ENCODE results near the gene GPR148. TPM values are rescaled to one million over a fixed set of nuclear protein-coding genes. Genes with fewer than 3 reads are reported as not detected.
A peak's percentile ranks its signal among the peaks of the same experiment; 100 is the strongest.

The GPR148 gene
- total and polyA plus RNA-seq, 12 donors = not detected

GRCh38 chr2:130755256-130756052 is 26.6 kb downstream of the GPR148 start, which contains the start of gene AMER3:
AMER3 (plus strand) TSS chr2:130755540; CDS start chr2:130762073, 6,533 bp downstream.
- DNase-seq = peak in 1 of 7 donors; percentile 62
- H3K27me3 ChIP-seq = peaks cover 24% of the 10 kb centered on the region
- peak within 1 kb of the TSS in 1 of 4 donors; percentile 29 for H3K4me3 ChIP-seq
- H3K27ac ChIP-seq = no peak within 1 kb of the TSS
- no peaks in the 10 kb centered on the region for H3K36me3 ChIP-seq (replicated peaks in 1 of 2)
- intact Hi-C loops (cut with DNase I) = no loop called here
- no peaks in the 10 kb centered on the region for H3K9me3 ChIP-seq (replicated peaks in 1 of 3)
- TF ChIP-seq, protein P1, sequence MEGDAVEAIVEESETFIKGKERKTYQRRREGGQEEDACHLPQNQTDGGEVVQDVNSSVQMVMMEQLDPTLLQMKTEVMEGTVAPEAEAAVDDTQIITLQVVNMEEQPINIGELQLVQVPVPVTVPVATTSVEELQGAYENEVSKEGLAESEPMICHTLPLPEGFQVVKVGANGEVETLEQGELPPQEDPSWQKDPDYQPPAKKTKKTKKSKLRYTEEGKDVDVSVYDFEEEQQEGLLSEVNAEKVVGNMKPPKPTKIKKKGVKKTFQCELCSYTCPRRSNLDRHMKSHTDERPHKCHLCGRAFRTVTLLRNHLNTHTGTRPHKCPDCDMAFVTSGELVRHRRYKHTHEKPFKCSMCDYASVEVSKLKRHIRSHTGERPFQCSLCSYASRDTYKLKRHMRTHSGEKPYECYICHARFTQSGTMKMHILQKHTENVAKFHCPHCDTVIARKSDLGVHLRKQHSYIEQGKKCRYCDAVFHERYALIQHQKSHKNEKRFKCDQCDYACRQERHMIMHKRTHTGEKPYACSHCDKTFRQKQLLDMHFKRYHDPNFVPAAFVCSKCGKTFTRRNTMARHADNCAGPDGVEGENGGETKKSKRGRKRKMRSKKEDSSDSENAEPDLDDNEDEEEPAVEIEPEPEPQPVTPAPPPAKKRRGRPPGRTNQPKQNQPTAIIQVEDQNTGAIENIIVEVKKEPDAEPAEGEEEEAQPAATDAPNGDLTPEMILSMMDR (IDR thresholded peaks at IDR 0.05) = no peak
- TF ChIP-seq POLR2A (IDR thresholded peaks at IDR 0.05) = no peak
- 4 to 11% (median 4%) methylated on average over 10 to 43 of the region's 43 CpGs for WGBS, 4 donors
- no peaks in the 10 kb centered on the region for H3K4me1 ChIP-seq (replicated peaks in 1 of 2)

DNA sequence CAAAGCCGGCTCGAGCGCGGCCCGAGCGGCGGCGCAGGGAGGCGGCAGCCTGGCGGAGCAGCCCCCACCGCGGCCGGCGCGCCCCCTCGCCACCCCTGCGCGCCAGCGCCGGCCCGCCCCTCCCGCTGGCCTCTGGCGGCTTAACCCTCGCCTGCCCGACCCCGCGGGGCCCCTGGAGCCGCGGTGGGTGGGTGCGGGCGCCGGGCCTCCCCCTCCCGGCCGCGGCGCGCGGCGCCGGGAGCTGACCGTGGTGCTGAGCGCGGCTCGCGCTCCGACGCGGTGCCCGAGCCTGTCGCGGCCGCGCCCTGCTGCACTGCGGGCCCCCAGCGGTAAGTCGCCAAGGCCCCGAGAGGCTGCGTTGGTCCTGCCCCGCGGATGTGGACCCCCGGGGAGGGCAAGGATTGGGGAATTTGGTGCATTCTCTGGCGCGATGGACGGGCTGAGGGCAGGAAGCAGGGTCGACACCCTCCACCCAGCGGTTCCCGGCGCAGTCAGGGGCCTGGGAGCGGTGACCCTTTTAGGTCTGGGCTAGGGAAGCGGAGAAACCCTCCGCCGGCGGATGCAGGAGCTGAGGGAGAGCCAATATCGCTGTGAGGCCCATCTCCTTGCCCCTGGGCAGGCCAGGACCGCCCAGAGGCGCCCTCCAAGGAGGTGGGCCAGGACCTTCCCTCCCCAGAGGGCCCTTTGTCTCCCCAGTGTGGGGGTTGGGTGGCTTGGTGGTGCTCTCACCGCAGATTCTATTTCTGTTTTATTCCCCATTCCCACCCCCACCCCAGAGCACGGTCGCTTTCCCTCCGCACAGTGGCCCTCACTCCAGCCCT is 27.4 kb downstream of the GPR148 start:
- intact Hi-C loops (cut with DNase I) = no loop called here
- Histone ChIP-seq H3K4me1 (replicated peaks in 1 of 2) (no peaks in the 10 kb centered on the region), H3K9me3 (replicated peaks in 1 of 3) (no peaks in the 10 kb centered on the region), H3K27me3 (peaks cover 24% of the 10 kb centered on the region), H3K4me3 (peak overlapping the region in 1 of 4 donors; percentile 29), H3K36me3 (replicated peaks in 1 of 2) (no peaks in the 10 kb centered on the region), H3K27ac (no peak overlapping the region)
- TF ChIP-seq, protein P1 (IDR thresholded peaks at IDR 0.05) = peak in 1 of 6 experiments; percentile 13
- TF ChIP-seq POLR2A (IDR thresholded peaks at IDR 0.05) = no peak
- WGBS, 4 donors = 2 to 4% (median 3%) methylated on average over 9 to 73 of the region's 80 CpGs
- peak in 2 of 7 donors; percentile 13 to 44 for DNase-seq

DNA sequence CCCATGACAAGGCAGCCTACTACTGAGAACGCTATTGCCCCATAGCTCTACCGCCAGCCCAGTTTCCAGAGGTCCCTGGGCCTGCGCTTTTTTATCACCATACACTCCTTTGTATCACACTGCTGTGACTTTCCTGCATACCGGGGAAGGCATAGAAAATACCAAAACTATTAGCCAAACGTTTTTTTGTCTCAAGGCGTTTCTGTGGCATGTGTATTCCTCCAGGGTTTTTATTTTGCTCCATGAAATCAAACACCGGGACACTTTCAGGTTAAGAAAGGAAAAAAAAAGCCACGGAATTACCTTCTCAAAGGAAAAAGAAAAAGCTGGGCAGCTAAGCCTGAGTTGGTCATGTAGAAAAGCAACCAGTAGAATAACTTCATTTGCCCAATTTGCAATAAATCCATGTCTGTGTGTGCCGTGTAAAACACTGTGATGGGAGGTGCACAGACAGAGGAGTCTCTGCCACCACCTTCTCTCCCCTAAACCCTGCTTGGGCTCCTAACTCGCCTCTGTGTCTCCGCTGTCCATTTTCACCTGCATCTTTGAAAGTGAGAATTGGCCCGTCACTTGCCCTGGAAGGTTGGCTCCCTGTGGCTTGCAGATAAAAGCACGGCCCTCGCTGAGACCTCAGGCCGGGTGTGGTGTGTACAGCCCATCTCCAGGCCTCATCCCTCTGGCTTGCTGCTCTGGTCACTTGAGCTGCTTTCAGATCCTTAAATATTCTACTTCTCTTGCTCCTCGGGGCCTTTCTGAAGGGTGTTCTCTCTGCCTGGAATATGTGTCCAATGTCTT is 28.2 kb downstream of the GPR148 start:
- intact Hi-C loops (cut with DNase I) = no loop called here
- no peak overlapping the region for H3K4me3 ChIP-seq
- TF ChIP-seq, protein P1 (IDR thresholded peaks at IDR 0.05) = no peak
- TF ChIP-seq POLR2A (IDR thresholded peaks at IDR 0.05) = no peak
- H3K27ac ChIP-seq = no peak overlapping the region
- H3K27me3 ChIP-seq = peaks cover 24% of the 10 kb centered on the region
- no peaks in the 10 kb centered on the region for H3K36me3 ChIP-seq (replicated peaks in 1 of 2)
- 26 to 32% (median 29%) methylated on average over 16 of the region's 16 CpGs for WGBS, 4 donors
- no peaks in the 10 kb centered on the region for H3K4me1 ChIP-seq (replicated peaks in 1 of 2)
- H3K9me3 ChIP-seq (replicated peaks in 1 of 3) = no peaks in the 10 kb centered on the region
- DNase-seq = peak in 1 of 7 donors; percentile 29
